Thyroid gland (tissue), 4 donors: ENCODE data around the gene NR2C2.
"Not testable (repeated sequence)": the region's sequence is repeated elsewhere in the genome, so short reads cannot be mapped to it uniquely, and the experiment has no call there.

Source experiments
- CTCF ChIP-seq, 6 experiments: fragments of 200-600 bp in 3 of 6; fragments of 450-650 bp in 3 of 6; sonication (generic) in 3 of 6; IDR thresholded peaks; one replicate each; pipeline ENCODE4 v1.5.1; 2016 to 2019; ENCODE audit warnings: antibody characterized with exemption in 6 of 6, mild to moderate bottlenecking in 2 of 6, inconsistent platforms in 1 of 6, moderate library complexity in 1 of 6
- POLR2A ChIP-seq, 2 donors: fragments of 450-650 bp; IDR thresholded peaks; one replicate each; pipeline ENCODE4 v1.6.1; 2017; ENCODE audit warnings: antibody characterized with exemption in 2 of 2, mild to moderate bottlenecking in 2 of 2, moderate library complexity in 1 of 2

GRCh38 chr3:14999182-14999581 lies 51.8 kb downstream of the NR2C2 start:
- TF ChIP-seq POLR2A, CTCF (IDR thresholded peaks at IDR 0.05): not testable (repeated sequence)
